Measurements from ENCODE around the gene MT2A. TPM values are rescaled to one million over a fixed set of nuclear protein-coding genes. Genes with fewer than 3 reads are reported as not detected.

Gene MT2A
- total RNA-seq, 1 donor from 2014 or later = 12.0 TPM

- peak; percentile 61 for DNase-seq (ENCODE audit: low spot score)
These were observed 7.9 kb upstream of the MT2A start for GRCh38 chr16:56600398-56600999.

- no peak for DNase-seq (ENCODE audit: low spot score)
These were observed 7.1 kb upstream of the MT2A start for GRCh38 chr16:56601325-56601724.

DNA sequence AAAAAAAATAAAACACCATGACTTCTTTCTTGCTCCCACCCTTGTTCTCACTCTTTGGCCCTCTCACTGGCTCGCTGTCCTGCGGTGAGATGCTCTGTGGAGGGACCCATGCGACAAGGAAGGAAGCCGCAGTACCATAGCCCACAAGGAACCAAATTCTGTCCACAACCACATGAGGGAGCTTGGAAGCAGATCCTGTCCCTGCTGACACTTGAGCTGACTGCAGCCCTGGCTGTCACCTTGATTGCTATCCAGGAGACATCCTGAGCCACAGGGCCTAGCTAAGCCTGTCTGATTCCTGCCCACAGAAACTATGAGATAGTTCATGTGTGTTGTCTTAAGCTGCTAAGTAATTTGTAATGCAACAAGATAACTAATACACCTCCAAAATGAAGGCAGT lies 4.8 kb upstream of the MT2A start:
- no peak for DNase-seq (ENCODE audit: low spot score)

DNA sequence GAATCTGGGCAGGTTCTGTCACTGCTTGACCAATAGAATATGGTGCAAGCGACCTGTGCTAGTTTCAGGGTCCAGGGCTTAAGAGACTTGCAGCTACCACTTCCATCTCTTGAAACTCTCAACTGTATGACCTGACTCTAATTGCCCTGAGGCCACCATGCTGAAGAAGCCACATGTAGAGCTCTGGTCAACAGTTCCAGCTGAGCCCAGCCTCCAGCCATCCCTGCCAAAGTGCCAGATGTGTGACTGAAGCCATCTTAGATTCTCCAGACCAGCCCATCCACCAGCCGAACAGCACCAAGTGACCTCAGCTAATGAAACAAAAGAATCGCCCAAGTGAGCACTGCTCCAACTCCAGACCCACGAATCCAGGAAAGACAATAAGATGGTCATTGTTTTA lies 3.4 kb upstream of the MT2A start:
- no peak for DNase-seq (ENCODE audit: low spot score)

- DNase-seq (ENCODE audit: low spot score) = no peak
These were observed 2.9 kb upstream of the MT2A start for GRCh38 chr16:56605475-56605874.

- peak; percentile 66 for DNase-seq (ENCODE audit: low spot score)
These were observed 2.3 kb upstream of the MT2A start for GRCh38 chr16:56606071-56606475.

- DNase-seq (ENCODE audit: low spot score) = peak; percentile 77
These were observed 1.8 kb upstream of the MT2A start for GRCh38 chr16:56606476-56607108.

GRCh38 chr16:56607109-56607618 lies 1.2 kb upstream of the MT2A start:
- DNase-seq (ENCODE audit: low spot score) = peak; percentile 61

DNA sequence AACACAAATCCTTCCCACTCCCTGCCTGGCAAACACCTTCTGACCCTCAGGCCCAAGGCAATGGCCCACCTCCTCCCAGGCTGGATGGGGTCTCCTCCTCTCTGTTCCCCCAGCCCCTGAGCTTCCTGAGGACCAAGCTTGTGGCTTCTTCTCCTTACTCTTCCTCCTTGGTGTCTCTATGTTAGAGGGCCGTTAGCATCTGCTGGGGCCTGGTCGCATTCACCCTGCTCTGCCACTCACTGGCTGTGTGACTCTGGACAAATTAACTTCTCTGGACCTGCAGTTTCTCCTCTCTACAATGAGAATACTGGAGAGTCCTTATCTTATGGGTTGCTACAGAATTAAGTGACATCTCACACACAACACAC lies 725 bp upstream of the MT2A start:
- DNase-seq (ENCODE audit: low spot score) = peak; percentile 25

DNA sequence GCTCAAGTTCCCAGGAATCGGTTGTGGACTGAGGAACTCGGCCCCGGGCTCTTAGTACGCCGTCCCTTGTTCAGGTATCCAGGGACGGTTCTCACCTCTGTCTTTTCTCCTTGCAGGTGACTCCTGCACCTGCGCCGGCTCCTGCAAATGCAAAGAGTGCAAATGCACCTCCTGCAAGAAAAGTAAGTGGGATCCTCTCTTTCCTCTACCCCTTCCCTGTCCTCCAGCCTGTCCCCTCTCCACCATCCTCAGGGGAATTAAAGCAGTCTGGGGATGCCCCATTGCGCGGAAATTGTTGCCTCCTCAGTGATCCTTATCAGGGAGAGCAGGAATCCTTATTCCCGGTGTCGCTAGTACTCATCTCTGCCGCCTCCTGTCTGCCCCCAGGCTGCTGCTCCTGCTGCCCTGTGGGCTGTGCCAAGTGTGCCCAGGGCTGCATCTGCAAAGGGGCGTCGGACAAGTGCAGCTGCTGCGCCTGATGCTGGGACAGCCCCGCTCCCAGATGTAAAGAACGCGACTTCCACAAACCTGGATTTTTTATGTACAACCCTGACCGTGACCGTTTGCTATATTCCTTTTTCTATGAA lies 585 bp downstream of the MT2A start:
- DNase-seq (ENCODE audit: low spot score) = no peak

- peak; percentile 82 for DNase-seq (ENCODE audit: low spot score)
These were observed 1.1 kb downstream of the MT2A start for GRCh38 chr16:56609463-56609921.

DNA sequence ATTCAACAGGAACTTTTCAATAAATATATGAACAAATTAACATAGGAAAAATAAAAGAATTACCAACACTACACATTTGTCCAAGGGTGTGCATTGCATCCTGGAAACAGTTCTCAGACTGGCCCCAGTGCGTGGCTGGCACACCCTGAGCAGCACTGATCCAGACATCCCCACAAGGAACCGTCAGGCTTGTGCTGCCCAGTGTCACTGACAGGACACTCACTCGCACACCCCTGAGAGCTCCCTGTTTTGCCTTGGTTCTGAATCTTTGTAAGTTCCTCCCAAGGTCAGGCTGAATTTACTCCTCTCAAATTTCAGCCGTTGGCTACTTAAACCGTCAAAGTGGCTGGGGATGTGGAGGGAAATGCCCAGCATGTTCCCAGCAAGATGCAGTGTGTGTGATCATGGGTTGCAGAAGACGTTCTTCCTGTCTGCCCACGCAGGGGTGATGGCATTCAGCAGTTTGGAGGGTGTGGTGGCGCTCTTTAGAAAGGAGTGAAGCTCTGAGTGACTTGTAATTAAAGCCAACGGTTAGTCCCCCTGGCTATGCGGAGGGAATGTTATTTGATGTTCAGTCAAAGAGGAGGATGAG lies 1.7 kb downstream of the MT2A start:
- DNase-seq (ENCODE audit: low spot score) = peak; percentile 26

DNA sequence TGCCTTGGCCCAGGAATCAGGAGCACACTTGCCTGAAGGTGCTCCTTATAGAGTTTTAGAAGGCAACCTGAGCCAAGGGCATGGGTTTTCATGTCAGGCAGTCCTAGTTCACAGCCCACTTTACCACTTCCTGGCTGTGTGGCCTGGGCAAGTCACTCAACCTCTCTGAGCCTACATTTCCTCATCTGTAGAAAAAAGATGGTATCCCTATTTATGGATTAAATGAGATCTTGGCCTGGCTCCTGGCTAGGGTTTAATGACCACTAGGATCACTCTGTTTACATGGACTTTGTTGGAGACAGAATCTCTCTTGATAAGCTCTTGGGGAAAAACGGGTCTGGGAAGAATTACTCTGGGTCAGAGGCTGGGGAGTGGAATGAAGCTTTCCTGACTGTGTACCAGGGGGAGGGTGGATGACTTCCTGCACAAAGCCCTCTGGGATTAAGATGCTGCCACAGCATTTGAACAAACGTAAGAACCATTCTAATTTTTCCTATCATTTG lies 2.3 kb downstream of the MT2A start:
- DNase-seq (ENCODE audit: low spot score) = peak; percentile 69

GRCh38 chr16:56611281-56611833 lies 3.0 kb downstream of the MT2A start:
- no peak for DNase-seq (ENCODE audit: low spot score)

GRCh38 chr16:56613706-56614105 lies 5.3 kb downstream of the MT2A start:
- DNase-seq (ENCODE audit: low spot score) = no peak

DNA sequence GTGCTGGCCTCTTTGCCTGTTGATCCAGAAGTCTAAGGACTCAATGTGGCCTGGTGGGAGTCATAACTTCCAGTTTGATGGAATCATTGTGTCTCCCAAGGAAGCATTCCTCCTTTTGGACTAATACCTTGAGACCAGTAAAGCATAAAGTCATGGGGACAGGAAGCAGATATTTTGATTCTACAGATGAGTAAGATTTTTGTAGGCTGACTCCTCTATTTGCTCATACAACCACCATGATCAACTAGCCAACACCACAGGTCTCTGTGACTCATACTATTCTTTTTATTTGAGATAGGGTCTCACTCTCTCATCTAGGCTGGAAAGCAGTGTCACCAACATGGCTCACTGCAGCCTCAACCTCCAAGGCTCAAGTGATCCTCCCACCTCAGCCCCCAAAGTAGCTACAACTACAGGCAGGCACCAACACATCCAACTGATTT lies 6.2 kb downstream of the MT2A start:
- DNase-seq (ENCODE audit: low spot score) = no peak

GRCh38 chr16:56615353-56615752 lies 7.0 kb downstream of the MT2A start:
- no peak for DNase-seq (ENCODE audit: low spot score)

- no peak for DNase-seq (ENCODE audit: low spot score)
These were observed 8.3 kb downstream of the MT2A start for GRCh38 chr16:56616608-56617211.

DNA sequence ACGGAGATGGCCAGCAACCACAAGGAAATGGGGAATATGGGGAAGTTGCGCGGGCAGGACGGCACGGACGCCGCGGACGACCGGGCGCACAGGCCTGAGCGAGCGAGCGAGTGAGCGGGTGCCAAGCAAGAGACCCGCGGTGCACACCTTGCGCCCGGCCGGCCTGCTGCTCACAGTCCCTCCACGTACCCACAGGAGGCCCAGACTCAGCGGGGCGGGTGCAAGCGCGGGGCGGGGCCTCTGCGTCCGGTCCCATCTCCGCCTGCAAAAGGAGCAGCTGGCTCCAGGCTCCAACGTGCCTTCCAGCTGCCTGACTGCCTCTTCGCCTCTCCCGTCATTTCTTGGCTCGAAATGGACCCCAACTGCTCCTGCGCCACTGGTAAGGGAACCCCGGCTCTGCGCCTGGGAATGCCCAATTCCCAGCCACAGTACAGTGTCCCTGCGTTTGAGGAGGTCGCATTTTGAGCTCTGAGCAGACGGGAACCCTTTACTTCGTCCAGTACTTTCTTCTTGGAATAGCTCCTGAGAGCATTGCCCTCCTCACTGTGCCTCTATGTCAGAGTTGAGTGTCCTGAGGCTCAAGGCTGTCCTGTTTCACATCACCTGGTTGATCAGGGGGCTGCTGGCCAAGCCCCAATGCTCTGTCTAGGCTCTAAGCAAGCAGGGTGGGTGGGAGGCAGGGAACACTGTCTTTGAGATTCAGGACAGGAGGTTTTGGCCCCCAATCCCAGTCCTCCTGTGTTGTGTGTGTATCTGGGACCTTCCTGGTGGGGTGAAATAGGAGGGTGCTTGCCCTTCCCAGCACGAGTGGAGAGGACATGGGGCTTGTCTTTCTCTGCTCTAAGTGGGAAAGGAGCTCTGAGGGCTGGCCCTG lies 9.1 kb downstream of the MT2A start:
- peak; percentile 77 for DNase-seq (ENCODE audit: low spot score)

DNA sequence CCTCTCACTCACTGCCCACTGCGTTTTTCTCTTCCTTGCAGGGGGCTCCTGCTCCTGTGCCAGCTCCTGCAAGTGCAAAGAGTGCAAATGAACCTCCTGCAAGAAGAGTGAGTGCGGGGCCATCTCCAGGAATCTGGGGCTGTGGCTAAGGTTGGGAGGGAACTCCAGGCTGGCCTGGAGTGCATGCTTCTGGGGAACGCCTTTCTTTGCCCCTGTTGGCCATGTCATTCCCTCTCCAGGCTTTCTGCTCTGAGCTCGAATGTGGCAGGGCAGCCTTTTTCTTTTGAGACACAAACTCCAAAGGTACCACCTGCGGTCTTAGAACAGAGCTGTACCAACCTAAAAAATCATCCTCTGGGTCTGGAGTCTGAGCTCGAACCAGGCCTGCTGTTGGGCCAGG lies 9.8 kb downstream of the MT2A start:
- DNase-seq (ENCODE audit: low spot score) = no peak

Measured in umbilical cord (tissue), 2 donors.